Measurements from ENCODE around the gene LRFN2.

The LRFN2 gene

GRCh38 chr6:40585651-40586269, 1.4 kb downstream of the LRFN2 start:
- DNase-seq: peak; percentile 62

- DNase-seq: no peak
Observed at GRCh38 chr6:40585223-40585622, 1.9 kb downstream of the LRFN2 start.

- DNase-seq: no peak
Observed at GRCh38 chr6:40584741-40585140, 2.4 kb downstream of the LRFN2 start.

- DNase-seq: no peak
Observed at GRCh38 chr6:40583709-40584108, 3.5 kb downstream of the LRFN2 start.

DNA sequence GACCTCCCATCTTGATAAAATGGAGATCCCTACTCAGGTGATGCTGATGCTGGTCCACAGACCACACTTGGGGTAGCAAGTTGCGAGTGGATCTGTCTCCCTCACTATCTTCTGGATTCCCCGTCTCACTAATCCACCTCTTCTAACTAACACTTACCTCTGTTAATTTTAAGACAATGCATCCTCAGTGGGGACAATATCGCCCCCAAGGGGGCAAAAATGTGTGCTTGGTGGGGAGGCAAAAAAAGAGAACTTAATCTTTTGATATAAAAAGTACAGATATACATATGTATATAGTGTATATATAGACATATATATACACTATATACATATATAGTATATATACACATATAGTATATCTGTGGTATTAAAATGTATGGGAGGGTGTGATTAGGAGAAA, 4.3 kb downstream of the LRFN2 start:
- peak; percentile 30 for DNase-seq

GRCh38 chr6:40579101-40579500, 8.1 kb downstream of the LRFN2 start:
- no peak for DNase-seq

- no peak for DNase-seq
Observed at GRCh38 chr6:40577672-40578071, 9.5 kb downstream of the LRFN2 start.

- DNase-seq: peak; percentile 74
Observed at GRCh38 chr6:40573221-40573620, 13.9 kb downstream of the LRFN2 start.

DNA sequence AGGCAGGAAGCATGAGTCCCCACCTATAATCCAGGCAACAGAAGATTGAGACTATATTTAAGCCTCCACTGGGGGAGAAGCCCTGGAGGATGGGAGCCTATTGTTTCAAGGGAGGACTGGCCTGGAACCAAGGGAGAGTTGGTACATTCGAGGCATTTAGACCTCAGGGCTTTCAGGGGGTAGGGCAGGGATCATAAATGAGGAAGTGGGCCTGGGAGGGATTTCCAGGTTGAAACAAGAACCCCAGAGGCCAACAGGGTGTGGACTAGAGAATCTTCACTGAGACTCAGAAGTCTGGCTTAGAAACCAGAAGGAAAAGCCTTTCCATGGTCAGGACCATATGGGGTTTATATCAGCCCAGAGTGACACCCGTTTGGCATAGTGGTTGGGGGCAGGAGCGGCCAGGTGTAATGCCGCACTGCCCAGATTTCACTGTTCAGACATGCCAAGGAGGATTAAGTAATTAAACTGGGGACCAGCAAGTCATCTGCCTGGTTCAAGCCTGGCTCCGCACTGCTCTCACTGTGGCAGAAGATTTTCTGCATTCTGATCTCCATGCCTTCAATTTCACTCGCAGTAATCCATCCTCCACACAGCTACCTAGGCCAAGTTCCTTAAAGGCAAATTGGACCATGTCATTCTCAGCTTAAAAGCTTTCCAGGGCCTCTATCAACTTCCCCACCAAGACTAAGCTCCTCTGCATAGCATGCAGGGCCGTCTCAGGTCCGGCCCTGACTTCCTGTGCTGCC, 17.8 kb downstream of the LRFN2 start:
- DNase-seq: no peak

- DNase-seq: no peak
Observed at GRCh38 chr6:40568062-40568708, 19.0 kb downstream of the LRFN2 start.

- DNase-seq: no peak
Observed at GRCh38 chr6:40563111-40563510, 24.1 kb downstream of the LRFN2 start.

GRCh38 chr6:40559056-40559455, 28.1 kb downstream of the LRFN2 start:
- no peak for DNase-seq

DNA sequence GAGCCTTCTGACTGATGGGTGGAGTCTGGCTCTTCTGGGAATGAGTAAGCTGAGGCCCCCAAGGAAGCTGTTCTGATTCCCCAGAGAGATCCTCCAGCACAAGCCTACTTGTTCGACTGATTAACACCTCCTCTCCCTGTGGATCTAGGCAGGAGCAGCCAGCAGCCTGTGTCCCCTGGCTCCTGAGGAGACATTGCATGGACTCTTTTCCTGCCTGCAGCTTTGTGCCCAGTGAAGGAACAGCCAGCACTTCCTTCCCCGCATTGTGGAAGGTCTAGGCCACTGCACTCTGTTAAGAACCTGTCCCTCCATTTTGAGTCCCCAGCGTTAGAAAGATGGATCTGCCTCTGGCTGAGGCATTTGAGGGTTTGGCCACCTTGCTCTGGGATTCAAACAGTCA, 29.1 kb downstream of the LRFN2 start:
- DNase-seq: no peak

DNA sequence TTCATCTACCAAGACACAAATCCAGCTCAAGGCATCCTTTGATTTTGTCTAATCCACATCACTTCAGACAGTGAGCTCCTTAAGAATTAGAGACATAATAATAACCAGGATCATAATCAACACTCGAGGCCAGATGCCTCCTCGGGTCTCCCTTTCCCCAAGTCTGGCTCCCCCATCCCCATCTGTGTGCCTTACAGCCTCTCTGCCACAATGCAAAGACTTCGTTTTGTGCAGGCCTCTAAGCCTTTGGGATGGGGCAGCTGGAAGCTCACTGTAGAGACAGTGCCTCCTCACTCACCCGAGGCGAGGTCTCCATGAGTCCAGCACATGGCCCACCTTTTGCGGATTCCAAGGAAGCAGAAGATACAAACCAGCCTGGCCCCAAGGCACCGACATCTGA, 30.3 kb downstream of the LRFN2 start:
- DNase-seq: no peak

- no peak for DNase-seq
Observed at GRCh38 chr6:40556023-40556422, 31.1 kb downstream of the LRFN2 start.

DNA sequence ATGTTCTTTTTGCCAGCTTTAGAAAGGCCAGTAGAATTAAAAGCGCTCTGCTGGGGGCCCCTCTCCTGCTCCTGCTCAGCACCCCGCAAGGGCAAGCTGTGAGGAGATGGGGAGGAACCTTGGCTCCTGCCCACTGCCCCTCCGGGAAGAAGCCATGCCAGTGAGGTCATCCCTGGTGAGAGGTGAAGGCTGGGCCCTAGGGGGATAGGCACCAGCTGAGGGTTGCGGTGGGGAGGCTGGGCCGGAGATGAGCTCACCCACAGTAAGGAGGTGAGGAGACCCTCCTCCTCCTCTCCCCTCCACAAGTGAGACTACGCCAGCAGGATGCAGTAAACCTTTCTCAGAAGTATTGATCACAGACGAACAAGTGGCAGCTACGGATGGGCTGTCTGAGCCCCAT, 32.1 kb downstream of the LRFN2 start:
- no peak for DNase-seq

- peak; percentile 30 for DNase-seq
Observed at GRCh38 chr6:40552941-40553340, 34.2 kb downstream of the LRFN2 start.

GRCh38 chr6:40551966-40552505, 35.1 kb downstream of the LRFN2 start:
- no peak for DNase-seq

- peak; percentile 62 for DNase-seq
Observed at GRCh38 chr6:40550202-40551101, 36.7 kb downstream of the LRFN2 start.

DNA sequence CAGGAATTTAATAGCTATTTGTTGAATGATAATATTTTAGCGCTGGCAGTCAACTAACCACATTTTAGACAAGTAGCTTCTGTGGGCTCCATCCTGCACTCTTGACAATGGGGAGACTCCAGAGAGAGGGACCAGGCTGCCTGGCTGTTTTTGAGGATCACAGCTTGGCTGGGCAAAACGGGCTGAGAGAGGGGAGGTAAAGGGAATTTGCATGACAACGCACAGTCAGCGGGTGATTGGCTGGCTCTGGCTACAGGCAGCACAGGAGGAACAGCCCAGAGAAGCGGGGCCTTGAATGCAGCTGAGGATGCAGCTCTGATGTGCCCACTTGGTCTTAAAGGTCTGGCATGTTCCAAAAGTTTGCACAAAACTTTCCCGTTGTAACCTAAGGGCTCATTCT, 41.2 kb downstream of the LRFN2 start:
- DNase-seq: no peak

DNA sequence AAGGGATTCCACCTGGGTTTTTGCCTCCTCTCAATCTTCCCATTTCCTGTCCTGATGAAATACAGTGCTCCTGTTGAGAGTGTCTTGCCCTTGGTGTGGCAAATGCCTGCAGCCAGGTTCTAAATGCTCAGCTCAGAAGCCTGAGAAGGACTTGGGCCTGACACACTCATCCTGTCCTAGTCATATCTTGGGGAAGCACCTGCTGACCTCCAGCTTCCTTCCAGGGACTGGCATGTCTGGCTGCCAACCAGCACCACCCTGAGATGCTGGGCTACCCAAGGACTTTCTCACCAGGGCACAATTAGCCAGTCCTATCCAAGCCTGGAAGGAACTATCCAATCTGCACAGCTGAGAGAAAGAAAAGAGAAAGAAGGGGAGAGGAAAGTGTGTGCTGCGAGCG, 43.4 kb downstream of the LRFN2 start:
- DNase-seq: no peak

- no peak for DNase-seq
Observed at GRCh38 chr6:40543146-40543545, 44.0 kb downstream of the LRFN2 start.

GRCh38 chr6:40542175-40542764, 44.9 kb downstream of the LRFN2 start:
- DNase-seq: no peak

Measured in RPMI8226 (cell line).